Activated naive CD4-positive, alpha-beta T cell treated with anti-CD3 and anti-CD28 coated beads, Interleukin-2, amount 50 U/mL, for 16 hours (primary cell): ENCODE data around the gene C19orf33.

ENCODE experiments used
- DNase-seq: peaks from one replicate; pipeline ENCODE4 v3.0.0-alpha.2; 2020

Gene C19orf33

DNA sequence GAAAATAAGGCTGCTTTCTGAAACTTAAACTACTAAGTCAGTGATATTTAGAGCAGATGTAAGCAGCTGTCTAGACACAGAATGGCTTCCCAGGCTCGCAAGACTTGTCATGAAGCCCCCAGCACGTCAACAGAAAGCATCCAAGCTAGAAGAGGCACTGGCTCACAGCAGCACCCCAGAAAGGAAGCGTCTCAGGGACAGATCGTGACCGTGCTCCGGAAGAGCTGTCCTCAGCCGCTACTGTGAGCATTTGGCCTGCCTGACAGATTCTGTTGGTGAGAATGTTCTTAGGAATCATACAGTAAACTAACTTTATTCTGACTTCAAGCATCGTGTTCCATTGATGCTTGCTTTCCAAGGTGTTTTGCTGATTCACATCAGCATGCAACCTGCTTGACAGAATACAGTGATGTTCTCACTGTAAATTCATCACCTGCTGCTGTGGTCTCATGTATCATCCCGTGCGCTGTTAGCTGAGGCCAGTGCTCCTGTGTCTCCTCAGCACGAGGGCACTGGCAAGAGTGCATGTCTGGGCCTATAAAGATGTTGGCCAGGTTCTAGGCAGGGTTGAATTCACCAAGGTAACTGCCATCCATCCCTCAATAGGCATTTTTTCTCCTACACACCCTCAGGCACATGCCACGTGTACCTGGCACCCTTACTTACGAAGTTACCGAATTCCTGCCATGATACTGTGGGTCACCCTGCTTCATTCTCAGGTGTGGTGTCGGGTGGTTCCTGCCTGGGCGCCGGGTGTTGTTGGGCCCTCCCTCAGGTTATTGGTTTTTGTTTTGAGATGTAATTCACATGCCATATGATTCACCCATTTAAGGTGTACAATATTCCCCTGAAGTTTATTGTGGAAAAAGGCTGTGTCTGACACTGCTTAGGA, 23.8 kb upstream of the C19orf33 start:
- no peak for DNase-seq

DNA sequence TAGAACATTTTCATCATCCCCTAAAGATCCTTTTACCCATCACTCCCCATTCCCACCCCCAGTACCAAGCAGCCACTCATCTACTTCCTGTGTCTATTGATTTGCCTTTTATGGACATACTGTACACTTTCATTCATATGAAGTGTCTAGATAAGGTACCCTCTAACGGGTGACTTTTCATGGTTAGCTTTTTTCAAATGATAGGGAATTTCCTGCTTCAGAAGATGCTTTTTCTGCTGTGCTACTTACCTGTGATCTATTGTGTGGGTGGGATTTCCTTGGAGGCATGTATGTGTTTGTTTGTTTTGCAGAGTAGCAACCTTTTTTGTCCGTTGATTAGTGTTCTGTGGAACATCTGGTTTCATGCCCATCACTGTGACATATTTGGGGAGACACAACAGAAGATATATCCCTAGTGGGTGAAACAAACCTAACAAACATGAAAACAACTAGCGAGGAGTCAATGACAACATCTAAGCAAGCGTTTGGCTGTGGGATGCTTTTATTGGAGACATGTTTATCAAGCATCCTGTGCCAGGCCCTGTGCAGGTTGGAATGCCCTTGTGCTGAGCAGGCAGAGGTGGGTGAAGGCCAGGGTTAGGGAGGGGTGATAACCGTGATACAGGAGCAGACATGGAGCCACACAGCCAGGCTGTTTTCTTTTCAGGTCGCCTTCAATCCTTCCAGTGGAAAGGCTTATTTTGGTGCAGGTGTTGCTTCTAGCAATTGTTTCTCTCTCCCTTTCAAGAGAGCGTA, 22.1 kb upstream of the C19orf33 start:
- DNase-seq, result no peak

DNA sequence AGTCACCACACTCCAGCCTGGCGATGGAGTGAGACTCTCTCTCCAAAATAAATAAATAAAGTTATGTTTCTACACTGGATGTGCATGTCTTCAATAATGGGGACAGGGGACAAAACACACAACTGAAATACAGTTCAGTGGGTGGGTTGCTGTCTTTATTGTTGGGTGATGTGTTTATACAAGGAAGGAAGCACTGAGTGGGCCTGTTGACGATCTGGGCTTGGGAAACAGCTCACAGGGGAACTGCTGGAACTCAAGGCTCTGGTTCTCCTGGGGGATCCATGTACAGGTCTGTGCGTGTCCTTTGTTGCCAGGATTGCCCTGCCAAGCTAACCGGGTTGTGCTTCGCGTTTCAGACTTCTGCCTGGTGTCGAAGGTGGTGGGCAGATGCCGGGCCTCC, 20.8 kb upstream of the C19orf33 start:
- DNase-seq, result no peak

DNA sequence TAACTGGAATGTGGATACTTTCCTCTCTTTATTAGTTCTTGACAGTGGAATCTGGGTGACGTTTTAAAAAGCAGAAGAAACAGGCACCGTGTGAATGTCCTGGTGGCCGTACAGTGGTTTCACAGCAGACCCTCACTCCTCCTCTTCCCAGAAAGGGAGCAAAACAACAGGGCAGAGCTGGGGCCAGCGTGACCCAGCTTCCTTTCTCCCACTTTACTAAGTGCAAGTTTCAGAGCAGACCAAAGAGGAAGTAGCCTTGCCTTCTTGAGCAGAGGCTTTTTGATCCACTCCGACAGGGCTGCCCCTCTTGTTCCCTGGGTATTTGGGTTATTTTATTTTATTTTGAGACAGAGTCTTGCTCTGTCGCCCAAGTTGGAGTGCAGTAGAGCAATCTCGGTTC, 19.6 kb upstream of the C19orf33 start:
- DNase-seq, result no peak

DNA sequence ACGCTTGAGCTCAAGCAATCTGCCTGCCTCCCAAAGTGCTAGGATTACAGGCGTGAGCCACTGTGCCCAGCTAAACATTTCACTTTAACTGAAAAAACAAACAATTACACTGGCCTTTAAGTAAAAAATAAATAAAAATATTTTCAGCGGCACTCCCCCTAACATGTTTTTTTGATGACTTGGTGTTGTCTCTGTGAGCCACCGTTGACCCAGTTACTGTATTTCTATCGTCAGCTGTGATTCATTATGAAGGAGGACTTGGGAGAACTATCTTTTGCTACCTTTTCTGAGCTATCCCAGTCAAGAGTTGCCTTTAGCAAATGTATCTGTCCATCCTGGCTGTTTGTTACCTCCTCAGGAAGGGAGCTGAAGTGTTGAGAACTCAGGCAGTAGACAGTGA, 18.5 kb upstream of the C19orf33 start:
- no peak for DNase-seq

DNA sequence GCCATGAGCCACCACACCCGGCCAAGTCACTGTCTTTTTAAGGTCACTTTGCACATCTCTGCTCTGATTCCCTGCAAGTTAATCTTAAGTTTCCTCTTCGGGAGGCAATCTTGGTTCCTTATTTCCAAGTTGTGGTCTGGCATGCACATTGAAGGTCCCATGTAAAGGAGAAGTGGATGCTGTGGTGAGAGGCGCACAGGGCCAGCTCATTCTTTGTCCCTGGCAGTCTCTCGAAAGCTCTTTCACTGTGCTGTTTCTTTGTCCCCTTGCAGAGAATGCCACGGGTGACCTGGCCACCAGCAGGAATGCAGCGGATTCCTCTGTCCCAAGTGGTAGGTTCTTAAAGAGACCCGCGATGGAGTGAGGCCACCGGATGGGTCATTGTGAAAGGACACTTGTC, 16.4 kb upstream of the C19orf33 start:
- DNase-seq, result no peak

DNA sequence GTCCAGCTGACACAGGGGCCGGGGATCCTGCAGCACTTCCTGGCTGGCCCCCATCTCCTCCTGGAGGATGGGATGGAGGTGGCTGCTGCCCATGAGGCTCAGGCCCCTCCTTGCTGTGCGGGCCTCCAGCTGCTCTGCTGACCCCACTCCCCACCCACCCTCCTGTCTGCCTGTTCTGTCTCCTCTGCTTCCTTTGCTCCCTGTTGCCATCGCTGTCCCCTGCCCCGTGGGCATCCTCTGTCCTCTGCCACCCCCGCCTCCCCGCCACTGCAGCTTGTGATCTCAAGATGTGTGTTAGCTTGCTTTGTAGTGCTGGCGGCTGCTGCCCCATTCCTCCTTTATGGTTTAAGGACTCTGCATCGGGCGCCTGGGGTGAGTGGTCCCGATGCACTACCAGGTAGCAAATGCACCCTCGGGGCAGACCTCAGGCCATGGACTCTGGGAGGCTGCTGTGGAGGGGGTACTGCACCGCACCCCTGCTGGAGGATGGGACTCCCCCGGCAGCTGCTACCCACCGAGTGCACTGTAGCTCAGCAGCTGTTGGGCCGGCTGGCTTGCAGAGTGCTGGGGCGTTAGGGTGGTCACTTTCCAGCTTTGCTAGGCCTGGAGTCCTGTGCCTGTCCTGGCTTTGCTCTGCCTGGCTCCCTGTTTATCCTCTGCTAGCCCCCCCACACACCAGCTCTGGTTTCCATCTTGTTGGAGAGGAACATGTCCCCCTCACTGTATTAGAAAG, 15.8 kb upstream of the C19orf33 start:
- DNase-seq, result no peak

DNA sequence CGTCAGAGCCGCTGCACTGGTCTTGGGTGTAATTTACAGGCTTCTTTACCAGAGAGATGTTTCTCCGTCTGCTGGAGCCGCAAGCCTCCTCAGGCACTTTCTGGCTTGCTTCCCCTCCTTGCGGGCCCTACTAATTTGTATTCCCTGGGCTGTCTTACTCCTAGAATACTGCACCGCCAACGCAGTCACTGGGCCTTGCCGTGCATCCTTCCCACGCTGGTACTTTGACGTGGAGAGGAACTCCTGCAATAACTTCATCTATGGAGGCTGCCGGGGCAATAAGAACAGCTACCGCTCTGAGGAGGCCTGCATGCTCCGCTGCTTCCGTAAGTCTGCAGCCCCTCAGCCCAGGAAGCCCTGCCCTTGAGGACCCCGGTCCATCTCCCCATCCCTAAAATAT, 14.1 kb upstream of the C19orf33 start:
- DNase-seq, result no peak

DNA sequence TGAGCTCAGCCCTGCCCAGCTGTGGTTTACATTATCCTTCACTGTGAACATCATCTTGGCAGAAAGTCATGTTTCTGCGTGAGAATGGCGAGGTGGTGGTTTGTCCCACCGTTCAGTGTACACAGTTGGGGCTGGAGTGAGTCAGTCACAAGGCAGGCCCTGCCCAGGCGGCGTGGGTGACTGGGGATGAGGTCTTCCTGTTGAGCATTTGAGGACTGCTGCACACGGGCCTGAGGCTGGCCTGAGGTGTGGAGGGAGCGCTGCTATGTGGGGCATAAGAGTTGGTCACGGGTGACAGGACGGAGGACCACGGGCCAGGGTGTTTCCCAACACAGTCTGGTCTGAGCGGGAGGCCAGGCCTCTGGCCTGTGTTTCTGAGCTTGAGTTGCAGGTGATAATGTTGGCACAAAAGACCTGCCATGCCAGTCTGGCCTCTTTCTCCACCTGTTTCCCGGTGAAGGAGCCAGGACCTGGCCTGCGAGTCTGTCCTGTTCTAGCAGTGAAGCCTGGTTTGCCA, 13.4 kb upstream of the C19orf33 start:
- no peak for DNase-seq

DNA sequence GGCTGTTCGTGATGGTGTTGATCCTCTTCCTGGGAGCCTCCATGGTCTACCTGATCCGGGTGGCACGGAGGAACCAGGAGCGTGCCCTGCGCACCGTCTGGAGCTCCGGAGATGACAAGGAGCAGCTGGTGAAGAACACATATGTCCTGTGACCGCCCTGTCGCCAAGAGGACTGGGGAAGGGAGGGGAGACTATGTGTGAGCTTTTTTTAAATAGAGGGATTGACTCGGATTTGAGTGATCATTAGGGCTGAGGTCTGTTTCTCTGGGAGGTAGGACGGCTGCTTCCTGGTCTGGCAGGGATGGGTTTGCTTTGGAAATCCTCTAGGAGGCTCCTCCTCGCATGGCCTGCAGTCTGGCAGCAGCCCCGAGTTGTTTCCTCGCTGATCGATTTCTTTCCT, 12.2 kb upstream of the C19orf33 start:
- DNase-seq, result no peak

DNA sequence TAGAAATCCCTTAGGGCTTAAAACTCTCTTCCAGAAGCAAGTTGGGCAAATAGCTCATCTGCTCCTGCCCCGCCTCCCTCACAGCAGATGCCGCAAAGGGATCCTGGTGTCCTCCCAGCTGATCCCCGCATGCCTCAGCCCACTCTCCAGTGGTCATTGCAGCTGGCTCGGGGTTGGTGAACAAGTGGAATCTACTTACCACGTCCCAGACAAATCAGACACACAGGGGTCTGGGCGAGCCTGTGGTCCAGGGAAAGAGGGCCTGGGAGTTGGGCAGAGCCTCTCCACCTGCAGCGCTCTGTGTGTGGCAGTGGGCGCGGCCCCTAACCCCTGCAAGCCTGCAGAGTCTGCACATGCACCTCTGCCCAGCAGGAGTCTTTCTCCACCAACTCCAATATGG, 10.8 kb upstream of the C19orf33 start:
- no peak for DNase-seq

DNA sequence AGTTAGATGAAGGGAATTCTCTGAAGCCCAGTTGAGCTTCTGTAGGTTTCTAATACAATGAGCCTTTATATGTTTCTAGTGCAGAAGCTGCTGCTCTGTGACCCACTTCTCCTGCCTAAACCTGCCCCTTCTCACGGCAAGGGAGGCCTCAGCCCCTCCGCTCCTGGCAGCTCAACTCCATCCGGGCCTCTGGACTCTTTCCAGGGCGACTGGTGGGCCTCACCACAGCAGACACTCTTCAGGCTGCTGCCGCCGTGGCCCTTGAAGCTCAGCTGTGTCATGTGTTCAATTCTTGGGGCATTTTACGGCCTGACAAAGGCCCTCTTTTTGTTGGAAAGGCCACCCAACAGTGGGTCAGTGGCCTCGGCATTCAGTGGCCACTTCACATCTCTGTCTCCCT, 10.0 kb upstream of the C19orf33 start:
- no peak for DNase-seq

DNA sequence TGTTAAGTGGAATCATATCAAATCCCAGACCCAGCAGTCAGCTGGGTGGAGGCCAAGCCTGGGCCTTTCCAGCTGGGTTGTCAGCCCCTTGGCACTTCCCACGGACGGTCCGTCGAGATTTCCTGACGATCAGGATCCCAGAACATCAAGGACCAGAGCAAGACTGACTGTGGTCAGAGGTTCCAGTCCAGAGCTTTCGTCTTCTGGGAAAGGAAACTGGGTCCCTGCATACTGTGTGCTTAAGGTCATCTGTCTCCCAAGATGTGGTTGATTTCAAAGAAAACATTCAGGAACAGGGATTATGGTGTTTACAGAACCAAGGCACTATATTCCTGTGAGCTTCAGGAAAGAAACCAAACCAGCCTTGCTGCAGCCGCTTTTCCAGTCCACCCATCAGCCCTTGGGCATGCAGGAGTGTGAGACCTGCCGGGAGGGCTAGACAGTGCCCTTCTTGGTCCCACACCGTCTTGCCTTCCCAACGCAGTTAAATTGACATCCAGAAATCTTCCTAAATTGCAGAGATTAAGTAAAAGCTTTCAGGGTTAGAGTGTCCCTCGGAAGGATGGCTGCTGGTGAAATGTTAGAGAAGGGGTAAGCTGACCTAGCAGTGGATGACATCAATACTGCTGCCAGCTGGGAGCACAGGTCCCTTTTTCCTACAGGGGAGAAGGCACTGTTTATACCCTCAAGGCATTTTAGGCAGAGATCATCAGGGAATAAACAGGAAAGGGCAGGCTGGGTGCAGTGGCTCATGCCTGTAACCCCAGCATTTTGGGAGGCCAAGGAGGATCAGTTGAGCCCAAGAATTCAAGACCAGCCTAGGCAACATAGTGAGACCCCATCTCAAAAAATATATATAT, 5.0 kb upstream of the C19orf33 start:
- no peak for DNase-seq

DNA sequence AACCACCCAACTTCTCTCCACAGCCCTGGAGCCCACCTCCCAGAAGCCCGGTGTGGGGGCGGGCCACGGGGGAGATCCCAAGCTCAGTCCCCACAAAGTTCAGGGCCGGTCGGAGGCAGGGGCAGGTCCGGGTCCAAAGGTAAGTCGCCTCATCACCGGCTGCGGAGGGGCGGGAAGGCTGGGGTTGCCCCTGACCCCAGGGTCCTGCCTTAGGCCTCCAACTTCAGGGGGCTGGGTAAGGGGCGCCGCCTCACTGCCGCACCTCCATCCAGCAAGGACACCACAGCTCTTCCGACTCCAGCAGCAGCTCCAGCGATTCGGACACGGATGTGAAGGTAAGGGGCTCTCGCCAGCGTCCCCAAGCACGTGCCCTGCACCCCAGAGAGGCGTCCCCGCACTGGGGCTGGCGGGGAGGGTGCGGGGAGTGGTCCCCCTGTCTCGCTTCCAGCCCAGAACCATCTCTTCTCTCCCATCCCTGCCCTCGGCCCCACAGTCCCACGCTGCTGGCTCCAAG, 358 bp downstream of the C19orf33 start:
- DNase-seq, result no peak

DNA sequence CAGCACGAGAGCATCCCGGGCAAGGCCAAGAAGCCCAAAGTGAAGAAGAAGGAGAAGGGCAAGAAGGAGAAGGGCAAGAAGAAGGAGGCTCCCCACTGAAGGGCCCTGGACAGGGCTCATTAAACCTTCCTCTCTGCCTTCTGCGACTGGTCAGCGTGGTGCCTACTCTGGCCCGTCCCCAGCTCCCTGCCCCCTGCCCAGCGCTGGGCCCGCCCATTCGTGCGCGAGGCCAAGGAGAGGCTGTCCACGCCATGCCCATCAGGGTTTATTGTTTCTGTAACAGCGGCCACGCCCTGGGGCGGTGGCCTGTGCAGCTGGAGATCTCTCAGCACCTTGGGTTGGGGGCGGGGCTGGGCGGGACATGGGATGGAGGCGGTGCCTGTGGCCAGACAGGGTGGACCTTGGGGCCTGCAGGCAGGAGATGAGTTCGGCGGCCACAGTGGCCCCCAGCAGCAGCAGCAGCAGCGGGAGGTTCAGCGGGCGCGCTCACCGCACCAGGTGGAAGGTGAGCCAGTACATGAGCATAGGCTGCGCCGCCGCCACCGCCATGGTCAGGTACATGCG, 897 bp downstream of the C19orf33 start:
- DNase-seq, result no peak

DNA sequence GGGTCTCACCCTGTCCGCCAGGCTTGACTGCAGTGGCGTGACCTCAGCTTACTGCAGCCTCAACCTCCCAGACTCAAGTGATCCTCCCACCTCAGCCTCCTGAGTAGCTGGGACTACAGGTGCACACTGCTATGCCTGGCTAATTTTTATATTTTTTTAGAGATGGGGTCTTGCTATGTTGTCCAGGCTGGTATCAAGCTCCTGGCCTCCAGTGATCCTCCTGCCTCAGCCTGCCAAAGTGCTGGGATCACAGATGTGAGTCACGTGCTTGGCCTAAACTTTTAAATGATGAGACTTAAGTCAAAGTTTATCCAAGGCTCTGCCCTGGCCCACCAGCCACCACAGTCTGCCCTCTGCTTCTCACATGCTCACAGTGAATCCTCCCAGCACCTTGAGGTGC, 2.2 kb downstream of the C19orf33 start:
- no peak for DNase-seq

DNA sequence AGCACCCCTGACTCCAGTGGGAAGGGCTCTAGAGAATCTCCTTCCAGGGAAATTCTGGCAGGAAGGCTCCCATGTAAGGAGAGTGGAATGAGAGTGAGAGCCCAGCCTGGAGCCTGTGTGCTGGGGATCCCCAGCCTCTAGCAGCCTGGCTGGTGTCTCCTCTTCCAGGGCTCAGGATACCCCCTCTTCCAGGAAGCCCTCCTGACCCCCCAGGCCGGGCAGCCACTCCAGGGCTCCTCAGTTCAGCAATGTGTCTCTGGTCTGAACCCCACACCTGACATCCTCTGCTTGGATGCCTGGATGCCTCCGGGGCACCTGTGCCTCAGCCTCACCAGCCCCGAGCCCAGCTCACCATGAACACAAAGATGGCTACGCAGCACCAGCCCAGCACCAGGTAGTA, 3.0 kb downstream of the C19orf33 start:
- DNase-seq, result no peak

DNA sequence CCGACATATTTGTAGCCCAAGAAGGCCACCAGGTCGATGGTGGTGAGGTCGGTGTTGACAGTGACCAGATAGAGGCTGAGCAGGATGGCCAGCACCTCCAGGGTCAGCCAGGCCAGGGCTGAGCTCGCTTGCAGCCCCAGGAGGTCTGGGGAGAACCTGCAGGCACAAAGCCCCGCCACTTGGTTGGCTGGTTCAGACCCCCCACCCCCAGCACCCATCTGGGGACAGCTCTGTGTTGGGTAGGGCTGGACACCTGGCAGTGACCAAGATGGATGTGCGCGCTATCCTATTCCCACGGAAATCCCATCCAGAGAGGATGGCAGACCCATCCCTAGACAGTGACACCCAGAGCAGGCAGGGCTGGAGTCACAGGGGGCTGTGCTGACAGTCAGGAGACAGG, 3.5 kb downstream of the C19orf33 start:
- no peak for DNase-seq

DNA sequence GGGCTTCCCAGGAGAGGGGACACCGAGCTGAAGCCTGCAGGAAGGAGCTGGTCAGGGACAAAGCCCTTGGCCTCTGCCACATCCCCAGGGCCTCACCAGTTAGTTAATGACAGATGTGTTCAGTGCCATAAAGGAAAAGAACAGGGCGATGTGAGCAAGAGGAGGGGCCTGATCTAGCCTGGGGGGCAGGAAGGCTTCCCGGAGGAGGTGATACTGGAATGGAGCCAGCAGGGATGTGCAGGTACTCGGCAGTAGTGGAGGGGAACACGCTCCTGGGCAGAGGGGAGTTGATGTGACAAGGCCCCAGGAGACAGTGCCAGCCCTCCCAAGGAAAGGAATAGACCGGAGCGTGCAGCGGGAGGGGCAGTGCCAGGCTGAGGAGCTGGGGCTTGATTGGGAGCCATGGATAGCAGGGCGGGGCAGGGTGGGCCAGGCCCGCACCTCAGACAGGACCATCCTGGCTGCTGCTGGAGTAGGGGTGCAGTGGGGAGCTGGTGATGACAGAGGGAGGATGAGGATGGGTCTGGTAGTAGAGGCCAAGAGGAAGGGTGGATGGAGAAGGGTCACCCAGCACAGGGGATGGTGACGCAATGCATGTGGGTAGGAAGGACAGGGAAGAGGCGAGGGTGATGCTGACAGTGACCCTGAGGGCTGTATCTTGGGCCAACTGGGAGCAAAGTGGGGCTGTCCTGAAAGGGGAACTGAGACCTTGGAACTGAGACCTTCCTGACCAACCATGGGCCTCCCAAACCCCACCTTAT, 4.1 kb downstream of the C19orf33 start:
- DNase-seq, result no peak

DNA sequence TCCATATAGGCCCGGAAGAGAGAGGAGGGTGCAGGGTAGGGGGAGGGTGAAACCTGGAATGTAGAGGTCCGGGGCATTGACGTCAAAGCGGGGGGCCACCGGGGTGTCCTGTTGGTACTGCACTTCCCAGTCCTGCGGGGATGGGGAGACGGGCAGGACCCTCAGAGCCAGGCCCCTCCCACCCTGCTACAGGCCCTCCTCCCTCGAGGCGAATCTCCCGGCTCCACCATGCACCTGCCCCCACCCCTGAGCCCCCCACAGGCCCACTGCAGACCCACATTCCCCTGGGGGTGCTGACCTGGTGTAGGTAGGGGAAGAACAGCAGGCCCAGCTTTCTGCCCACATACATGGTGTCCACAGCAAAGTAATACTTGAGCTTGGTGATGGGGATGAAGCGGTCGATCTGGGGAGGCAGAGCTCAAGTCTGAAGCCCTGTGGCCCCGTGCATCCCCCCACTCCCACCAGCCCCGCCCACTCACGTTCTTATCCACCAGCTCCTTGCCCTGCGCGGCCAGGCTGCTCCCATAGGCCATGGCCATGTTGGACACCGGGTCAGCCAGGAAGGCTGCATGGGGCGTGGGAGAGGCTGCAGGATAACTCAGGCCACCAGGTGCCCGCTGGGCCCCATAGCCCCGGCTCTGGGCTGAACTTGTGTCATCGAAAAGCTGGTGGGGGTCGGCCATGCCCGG, 5.0 kb downstream of the C19orf33 start:
- no peak for DNase-seq
